Tibial nerve (tissue), 4 donors: Measurements from ENCODE around the gene ANXA1. TPM values are rescaled to one million over a fixed set of nuclear protein-coding genes. Genes with fewer than 3 reads are reported as not detected.

Experiments
- DNase-seq, 2 donors: peaks; one replicate each; pipeline ENCODE4 v3.0.0-alpha.2; 2019; ENCODE audit warnings: low spot score in 2 of 2
- H3K27ac ChIP-seq, 4 donors: fragments of 200-600 bp; sonication (generic) in 3 of 4; one replicate each; pipeline ENCODE4 v1.5.1; 2017 to 2019; ENCODE audit warnings: mild to moderate bottlenecking in 1 of 4
- H3K27me3 ChIP-seq, 2 donors: fragments of 200-600 bp; sonication (generic) in 1 of 2; one replicate each; pipeline versions ENCODE4 v1.5.1 to v1.6.0; 2017 to 2019
- H3K36me3 ChIP-seq, 3 donors: fragments of 200-600 bp; sonication (generic); one replicate each; pipeline ENCODE4 v1.5.1; 2018 to 2019
- H3K4me1 ChIP-seq, 4 donors: fragments of 200-600 bp; sonication (generic) in 3 of 4; one replicate each; pipeline ENCODE4 v1.5.1; 2017 to 2019
- H3K4me3 ChIP-seq, 4 donors: fragments of 200-600 bp; sonication (generic) in 3 of 4; one replicate each; pipeline ENCODE4 v1.5.1; 2017 to 2019; ENCODE audit warnings: mild to moderate bottlenecking in 1 of 4, moderate library complexity in 1 of 4
- H3K9me3 ChIP-seq, 4 donors: fragments of 200-600 bp; sonication (generic) in 3 of 4; one replicate each; pipeline ENCODE4 v1.5.1; 2017 to 2019
- CTCF ChIP-seq, 5 experiments: fragments of 200-600 bp in 3 of 5; fragments of 450-650 bp in 2 of 5; sonication (generic) in 3 of 5; IDR thresholded peaks; one replicate each; pipeline ENCODE4 v1.5.1; 2016 to 2019; ENCODE audit warnings: antibody characterized with exemption in 5 of 5, mild to moderate bottlenecking in 3 of 5, moderate library complexity in 2 of 5
- EP300 ChIP-seq, 2 donors: sonication (generic); formaldehyde crosslinking; IDR thresholded peaks; one replicate each; pipeline ENCODE4 v1.6.1; 2017; ENCODE audit warnings: antibody characterized with exemption in 2 of 2, mild to moderate bottlenecking in 1 of 2
- POLR2A ChIP-seq, 2 donors: fragments of 450-650 bp; IDR thresholded peaks; one replicate each; pipeline ENCODE4 v1.6.1; 2017; ENCODE audit warnings: antibody characterized with exemption in 2 of 2, mild to moderate bottlenecking in 2 of 2, moderate library complexity in 2 of 2
- total RNA-seq, 4 donors: library from RNA; depleted of rRNA; stranded (reverse); fragments of >200 nt; gene quantifications; one replicate each; pipeline ENCODE4 v1.1.0, GENCODE V29; 2016

Gene ANXA1
- total RNA-seq, 4 donors from 2014 or later: 265 to 504 (median 306) TPM

- no peak for DNase-seq
- Histone ChIP-seq H3K27me3 (no peaks in the 10 kb centered on the region), H3K36me3 (no peaks in the 10 kb centered on the region), H3K9me3 (no peaks in the 10 kb centered on the region), H3K4me3 (no peak overlapping the region), H3K27ac (no peak overlapping the region), H3K4me1 (peaks cover 0 to 3% (median 0%) of the 10 kb centered on the region in 4 donors)
- no peak for TF ChIP-seq EP300 (IDR thresholded peaks at IDR 0.05)
- no peak for TF ChIP-seq CTCF (IDR thresholded peaks at IDR 0.05)
- TF ChIP-seq POLR2A (IDR thresholded peaks at IDR 0.05): no peak
Measured at GRCh38 chr9:73216100-73216499, 64.4 kb downstream of the ANXA1 start.

Other genes with a start within 250 kb of the ANXA1 start
- gene ALDH1A1, start 198.8 kb upstream of the ANXA1 start, total RNA-seq: 100 to 1,000 TPM in 3 of 4 donors, 10 to 100 TPM in 1; 86.4 to 247 (median 156) TPM